GM18909 (cell line): Measurements from ENCODE around the gene CPN2.

ENCODE experiments used
- ATAC-seq: cut with Tn5 transposase; IDR thresholded peaks from one replicate; pipeline ENCODE4 v1.9.1; 2021; ENCODE audit warnings: mild to moderate bottlenecking; ENCODE audit not compliant: unreplicated experiment, poor library complexity

CPN2 gene

GRCh38 chr3:194332858-194333211 lies 18.3 kb downstream of the CPN2 start:
- no peak for ATAC-seq

GRCh38 chr3:194330579-194330978 lies 20.5 kb downstream of the CPN2 start:
- ATAC-seq, result no peak

GRCh38 chr3:194330160-194330559 lies 21.0 kb downstream of the CPN2 start:
- no peak for ATAC-seq

- ATAC-seq, result no peak
These were observed 21.6 kb downstream of the CPN2 start for GRCh38 chr3:194329583-194329965.

- ATAC-seq, result no peak
These were observed 22.1 kb downstream of the CPN2 start for GRCh38 chr3:194328942-194329582.

GRCh38 chr3:194328053-194328657 lies 23.0 kb downstream of the CPN2 start:
- ATAC-seq, result no peak

- no peak for ATAC-seq
These were observed 23.7 kb downstream of the CPN2 start for GRCh38 chr3:194327218-194328052.

- ATAC-seq, result no peak
These were observed 24.2 kb downstream of the CPN2 start for GRCh38 chr3:194326968-194327217.

GRCh38 chr3:194326192-194326967 lies 24.7 kb downstream of the CPN2 start:
- no peak for ATAC-seq

GRCh38 chr3:194325424-194326153 lies 25.5 kb downstream of the CPN2 start:
- no peak for ATAC-seq

- ATAC-seq, result no peak
These were observed 26.3 kb downstream of the CPN2 start for GRCh38 chr3:194324823-194325327.

GRCh38 chr3:194323785-194324735 lies 27.1 kb downstream of the CPN2 start:
- no peak for ATAC-seq

- no peak for ATAC-seq
These were observed 28.4 kb downstream of the CPN2 start for GRCh38 chr3:194322678-194323211.

GRCh38 chr3:194321693-194322640 lies 29.2 kb downstream of the CPN2 start:
- ATAC-seq, result no peak

GRCh38 chr3:194320744-194321243 lies 30.3 kb downstream of the CPN2 start:
- no peak for ATAC-seq

- ATAC-seq, result no peak
These were observed 31.0 kb downstream of the CPN2 start for GRCh38 chr3:194320100-194320499.

- ATAC-seq, result no peak
These were observed 32.5 kb downstream of the CPN2 start for GRCh38 chr3:194318511-194319161.
